Measurements from ENCODE around the gene CLEC5A. TPM values are rescaled to one million over a fixed set of nuclear protein-coding genes. Genes with fewer than 3 reads are reported as not detected.

The CLEC5A gene
- total RNA-seq, result not detected

GRCh38 chr7:141946796-141947195, at the start of gene CLEC5A:
Gene CLEC5A (minus strand): TSS chr7:141946974. CDS start chr7:141946292, 682 bp downstream.

GRCh38 chr7:141973673-141974072, 26.9 kb upstream of the CLEC5A start, which contains the start of gene TAS2R38:
Gene TAS2R38 (minus strand): TSS chr7:141973773. CDS start chr7:141973689, 84 bp downstream.

DNA sequence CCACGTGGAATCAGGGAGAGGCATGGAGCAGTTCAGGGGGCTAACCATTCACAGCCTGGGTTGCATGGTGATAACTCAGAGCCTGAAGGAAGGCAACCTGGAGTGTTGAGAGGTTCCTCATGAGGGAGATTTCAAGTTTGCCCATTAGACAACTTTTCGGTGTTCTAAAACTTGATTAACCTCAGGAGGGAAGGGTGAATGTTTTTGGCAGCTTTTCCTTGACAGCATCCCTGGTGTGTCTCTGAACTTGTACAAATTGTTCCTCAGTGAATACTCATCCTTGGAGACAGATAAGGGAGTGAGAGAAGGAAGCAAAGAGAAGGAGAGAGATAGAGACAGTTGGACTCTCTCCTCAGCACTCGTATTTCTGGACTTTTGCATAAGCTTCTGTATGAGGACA, 30.7 kb downstream of the CLEC5A start, which contains the start of gene OR9A4:
TSS of gene OR9A4 (plus strand) at position 301 of the 400 bp plus-strand sequence. CDS start 2,477 bp downstream, outside the sequence.

Other genes with a start within 250 kb of the CLEC5A start
- 10 to 100 TPM; 36.6 to 36.7 TPM for gene DENND11, start 244.8 kb downstream of the CLEC5A start, total RNA-seq
- not detected for gene WEE2, start 238.6 kb downstream of the CLEC5A start, total RNA-seq
- gene SSBP1, start 208.6 kb downstream of the CLEC5A start, total RNA-seq, result 100 to 1,000 TPM; 111 to 116 TPM
- gene TAS2R3, start 182.9 kb downstream of the CLEC5A start, total RNA-seq, result 1 to 10 TPM; 1.3 to 1.5 TPM
- gene TAS2R4, start 170.3 kb downstream of the CLEC5A start, total RNA-seq, result 1 to 10 TPM in 1 of 2 experiments, under 1 TPM in 1; 0.70 to 1.1 TPM
- 1 to 10 TPM; 1.3 to 1.5 TPM for gene TAS2R5, start 156.8 kb downstream of the CLEC5A start, total RNA-seq
- not detected for gene PRSS37, start 105.5 kb downstream of the CLEC5A start, total RNA-seq
- not detected for gene OR9A4, start 30.6 kb downstream of the CLEC5A start, total RNA-seq
- not detected for gene TAS2R38, start 26.8 kb upstream of the CLEC5A start, total RNA-seq
- not detected for gene MGAM, start 48.9 kb upstream of the CLEC5A start, total RNA-seq
- gene MGAM2, start 164.7 kb upstream of the CLEC5A start, total RNA-seq, result not detected